ENCODE results near the gene SMYD2. TPM values are rescaled to one million over a fixed set of nuclear protein-coding genes. Genes with fewer than 3 reads are reported as not detected.

The SMYD2 gene
- total and polyA plus RNA-seq, 2 of the 8 experiments (the other 6 are each of a cell fraction or from before 2014, with no cell fraction given): 3.0 to 5.2 TPM

GRCh38 chr1:214280386-214281020, 456 bp upstream of the SMYD2 start:
- Histone ChIP-seq H3K14ac (ENCODE audit: insufficient read length) (no peak overlapping the region), H3K23me2 (ENCODE audit: low read depth, low read length) (peaks cover 8% of the 10 kb centered on the region), H3K4me2 (ENCODE audit: insufficient read depth in 1 of 2, low read depth in 2 of 2, low read length in 2 of 2) (peak overlapping the region; percentile 76 to 100), H3K23ac (ENCODE audit: insufficient read length) (no peak overlapping the region), H3K27me3 (replicated peaks in 1 of 4; ENCODE audit: control insufficient read depth in 3 of 4, extremely low read depth in 1 of 4, insufficient read depth in 3 of 4, low read length in 3 of 4) (peaks cover 8 to 38% (median 33%) of the 10 kb centered on the region in 4 experiments), H3K27ac (ENCODE audit: low read depth, low read length) (no peak overlapping the region), H3K9me3 (ENCODE audit: insufficient read depth in 2 of 2, low read depth in 1 of 2, low read length in 1 of 2) (no peaks in the 10 kb centered on the region), H3K79me1 (ENCODE audit: low read depth, low read length) (no peaks in the 10 kb centered on the region), H3K79me2 (ENCODE audit: control insufficient read depth in 1 of 2, insufficient read depth in 2 of 2, low read length in 2 of 2) (no peaks in the 10 kb centered on the region), H4K8ac (ENCODE audit: extremely low read depth, insufficient read depth, low read length) (peak overlapping the region; percentile 15; the same call in 1 of the 2 replicates), H2BK15ac (ENCODE audit: low read length) (peak overlapping the region; percentile 10; the same call in 1 of the 2 replicates), H3K18ac (ENCODE audit: extremely low read depth, low read length) (peak overlapping the region; percentile 84), H3K4ac (replicated peaks; ENCODE audit: insufficient read length, low read depth, low read length) (peak overlapping the region; percentile 41), H3K9ac (replicated peaks in 1 of 4; ENCODE audit: extremely low read depth in 1 of 4, low read depth in 3 of 4, low read length in 3 of 4) (peak overlapping the region; percentile 40 to 80 (median 56); a peak in 5 of 7 replicates), H3K56ac (replicated peaks; ENCODE audit: insufficient read length, low read depth, low read length) (peak overlapping the region; percentile 73), H2AFZ (ENCODE audit: low read length) (peak overlapping the region; percentile 47; the same call in 1 of the 2 replicates), H2BK20ac (ENCODE audit: low read length) (no peak overlapping the region), H2BK120ac (replicated peaks; ENCODE audit: low read depth, low read length) (peak overlapping the region; percentile 51), H2AK5ac (ENCODE audit: low read depth, low read length) (no peak overlapping the region), H4K20me1 (replicated peaks in 1 of 2; ENCODE audit: control insufficient read depth in 1 of 2, insufficient read depth in 2 of 2, low read length in 2 of 2) (peaks cover 0 to 2% of the 10 kb centered on the region in 2 experiments), H3K4me1 (replicated peaks in 1 of 4; ENCODE audit: control insufficient read depth in 3 of 4, insufficient read depth in 4 of 4, low read length in 3 of 4) (peaks cover 2 to 12% (median 4%) of the 10 kb centered on the region in 4 experiments; a peak in 4 of 7 replicates), H2BK5ac (ENCODE audit: low read depth, low read length) (peak overlapping the region; percentile 39; the same call in 1 of the 2 replicates), H2BK12ac (ENCODE audit: low read depth, low read length) (no peak overlapping the region; the same call in 1 of the 2 replicates), H3K4me3 (ENCODE audit: extremely low read depth in 1 of 4, insufficient read depth in 2 of 4, low read depth in 3 of 4, low read length in 4 of 4) (peak overlapping the region; percentile 70 to 79 (median 70)), H4K91ac (replicated peaks; ENCODE audit: insufficient read length, low read length) (peak overlapping the region; percentile 60), H4K5ac (ENCODE audit: insufficient read length, low read depth, low read length) (peak overlapping the region; percentile 37), H3K36me3 (ENCODE audit: control insufficient read depth in 2 of 4, insufficient read depth in 4 of 4, low read length in 3 of 4) (no peaks in the 10 kb centered on the region)
- 4% methylated on average over 23 of the region's 42 CpGs; no CpG with 5 or more reads in 1 of the 2 experiments for WGBS, 2 experiments (ENCODE audit: extremely low coverage in 1 of 2, insufficient coverage in 1 of 2, insufficient read length in 1 of 2, insufficient replicate concordance in 2 of 2, low coverage in 1 of 2, low lambda C conversion rate in 2 of 2, missing lambda C conversion rate in 1 of 2)
- POLR2A ChIA-PET (ENCODE audit: partially characterized antibody): interaction anchor here (0.6 to 2.6 kb wide), 8 partner anchors 11 to 298 kb away, joined by 3 to 15 read pairs (median 3); partner anchors contain the start of gene PTPN14
- CTCF ChIA-PET (ENCODE audit: partially characterized antibody): interaction anchor here (0.8 to 7.2 kb wide), 7 partner anchors 9 to 52 kb away, joined by 3 to 162 read pairs (median 5); no protein-coding TSS in a partner anchor
- DNase-seq (ENCODE audit: low read depth in 1 of 2, low spot score in 2 of 2) (peak in 1 of 2 experiments; percentile 67), FAIRE-seq (peak; percentile 68)
- TF ChIP-seq SAP30 (IDR thresholded peaks at IDR 0.05; ENCODE audit: insufficient read depth, insufficient replicate concordance, low read length) (no peak), CBX5 (IDR thresholded peaks at IDR 0.05; ENCODE audit: low read depth, low read length) (no peak), BACH1 (IDR thresholded peaks at IDR 0.05; ENCODE audit: low read length) (no peak), SIN3A (conservative IDR thresholded peaks at IDR 0.05 in 1 of 2, IDR thresholded peaks at IDR 0.05 in 1 of 2; ENCODE audit: low read depth in 1 of 2, low read length in 2 of 2) (no peak), ATF2 (IDR thresholded peaks at IDR 0.05; ENCODE audit: low read length) (no peak), RAD21 (IDR thresholded peaks at IDR 0.05 in 1 of 2, conservative IDR thresholded peaks at IDR 0.05 in 1 of 2; ENCODE audit: low read depth in 2 of 2, low read length in 2 of 2) (no peak; a peak in 1 of 4 replicates), TCF12 (IDR thresholded peaks at IDR 0.05; ENCODE audit: low read depth, low read length) (no peak), YY1 (IDR thresholded peaks at IDR 0.05; ENCODE audit: low read depth, low read length) (no peak), NANOG (IDR thresholded peaks at IDR 0.05; ENCODE audit: insufficient read depth, low read depth, low read length, poor library complexity, severe bottlenecking) (no peak)

Data from H1 (cell line).